Activated effector memory CD4-positive, alpha-beta T cell treated with anti-CD3 and anti-CD28 coated beads, Interleukin-2, amount 50 U/mL, for 16 hours (primary cell): ENCODE measurements around the gene ANKRD29.

ENCODE experiments used
- DNase-seq: peaks from one replicate; pipeline ENCODE4 v3.0.0-alpha.2; 2020

The ANKRD29 gene

GRCh38 chr18:23551978-23552377, 110.7 kb downstream of the ANKRD29 start:
- no peak for DNase-seq

DNA sequence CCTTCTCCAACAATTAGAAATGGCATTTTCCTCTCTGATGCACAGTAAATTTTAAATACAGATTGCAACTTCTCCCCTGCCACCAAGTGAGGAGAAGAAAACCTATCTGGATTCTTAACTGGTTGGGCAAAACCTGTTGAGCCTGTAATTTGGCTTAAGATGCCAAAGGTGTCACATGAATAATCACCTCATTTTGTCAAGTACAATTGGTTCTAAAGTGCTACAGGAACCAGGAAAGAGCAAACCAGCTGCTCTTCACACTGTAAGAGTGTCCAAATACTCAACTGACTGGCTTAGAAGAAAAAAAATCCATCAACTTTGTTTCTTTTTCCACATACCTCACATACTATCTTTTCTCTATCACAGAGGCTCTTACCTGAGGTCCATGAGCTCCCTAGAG, 111.8 kb downstream of the ANKRD29 start:
- no peak for DNase-seq
